GM19438 (cell line): ENCODE data around the gene MTARC2.
A peak's percentile ranks its signal among the peaks of the same experiment; 100 is the strongest.

ENCODE experiments used
- ATAC-seq: cut with Tn5 transposase; IDR thresholded peaks from one replicate; pipeline ENCODE4 v1.9.1; 2021; ENCODE audit warnings: low read depth; ENCODE audit not compliant: unreplicated experiment

MTARC2 gene

DNA sequence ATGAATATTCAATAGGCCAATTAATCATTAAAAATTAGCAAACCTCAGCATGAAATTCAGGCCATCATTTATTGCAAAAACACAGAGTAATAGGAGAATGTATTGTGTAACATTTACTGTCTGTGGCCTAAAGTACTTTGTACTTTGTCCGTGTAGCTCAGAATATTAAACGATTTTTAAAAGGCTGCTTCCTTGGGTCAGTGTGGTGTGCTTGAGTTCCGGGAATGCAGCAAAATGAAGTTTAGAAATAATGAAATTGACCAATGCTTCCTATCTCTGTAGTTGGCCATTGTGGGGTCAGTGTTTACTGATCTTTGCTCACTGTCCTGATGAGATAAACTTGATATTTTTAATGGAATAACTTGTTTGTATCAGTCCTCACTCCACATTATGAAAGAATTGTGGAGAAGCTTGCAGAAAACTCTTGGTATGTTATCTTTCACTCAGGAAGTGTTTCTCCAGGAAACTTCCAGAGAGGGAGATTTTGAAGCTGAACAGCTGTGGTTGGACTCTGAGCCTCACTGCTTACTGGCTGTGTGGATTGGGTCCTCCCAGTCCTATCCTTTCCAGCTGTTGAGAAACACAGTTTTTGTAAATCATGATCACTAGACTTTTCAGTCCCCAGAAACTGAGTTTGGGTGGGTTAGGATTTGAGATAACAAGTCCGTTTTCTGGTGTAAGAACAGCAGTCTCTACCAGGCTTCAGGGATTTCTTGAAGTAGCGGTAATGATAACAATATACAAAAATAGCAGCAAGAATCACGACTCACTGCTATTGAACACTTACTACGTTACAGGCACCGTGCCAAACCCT lies 19.4 kb downstream of the MTARC2 start:
- no peak for ATAC-seq

GRCh38 chr1:220768126-220768601 lies 20.0 kb downstream of the MTARC2 start:
- ATAC-seq: no peak

- ATAC-seq: no peak
Measured at GRCh38 chr1:220769205-220769604, 21.1 kb downstream of the MTARC2 start.

- peak; percentile 68 for ATAC-seq
Measured at GRCh38 chr1:220770245-220770913, 22.3 kb downstream of the MTARC2 start.

GRCh38 chr1:220772846-220773245 lies 24.7 kb downstream of the MTARC2 start:
- ATAC-seq: no peak

DNA sequence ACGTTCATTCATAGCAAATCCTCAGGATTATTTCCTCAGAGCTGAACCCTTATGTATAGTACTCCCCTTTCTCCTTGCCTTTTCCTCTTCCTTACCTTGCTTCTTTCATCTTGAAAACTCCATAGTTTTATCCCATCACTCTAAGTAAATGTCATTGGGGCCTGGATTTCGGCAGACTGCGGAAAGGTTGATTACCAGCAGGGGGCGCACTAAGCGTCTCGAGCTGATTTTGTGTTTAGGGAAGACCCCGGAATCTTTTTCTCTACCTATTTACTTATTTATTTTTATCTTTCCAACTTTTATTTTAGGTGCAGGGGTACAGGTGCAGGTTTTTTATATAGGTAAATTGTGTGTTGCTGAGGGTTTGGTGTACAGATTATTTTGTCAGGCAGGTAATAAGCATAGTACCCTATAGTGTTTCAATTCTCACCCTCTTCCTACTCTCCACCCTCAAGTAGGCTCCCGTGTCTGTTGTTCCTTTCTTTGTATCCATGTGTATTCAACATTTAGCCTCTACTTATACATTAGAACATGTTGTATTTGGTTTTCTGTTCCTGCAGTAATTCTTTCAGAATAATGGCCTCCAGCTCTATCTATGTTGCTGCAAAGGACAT lies 27.2 kb downstream of the MTARC2 start:
- no peak for ATAC-seq

DNA sequence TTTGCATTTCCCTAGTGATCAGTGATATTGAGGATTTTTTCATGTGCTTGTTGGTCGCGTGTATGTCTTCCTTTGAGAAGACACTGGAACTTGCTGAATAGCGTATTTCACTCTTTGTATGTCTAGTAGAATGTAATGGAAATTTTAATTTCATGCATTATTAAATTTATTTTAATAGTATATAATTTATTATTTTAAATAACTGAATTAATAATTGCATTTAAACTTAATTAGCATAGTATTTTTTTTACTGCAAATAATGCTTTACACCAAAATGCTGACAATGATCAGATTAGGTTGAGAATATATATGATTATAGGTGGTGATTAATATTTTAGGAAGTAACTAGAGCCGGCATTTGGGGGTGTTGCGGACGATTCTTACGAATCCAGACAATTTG lies 28.1 kb downstream of the MTARC2 start:
- ATAC-seq: no peak

DNA sequence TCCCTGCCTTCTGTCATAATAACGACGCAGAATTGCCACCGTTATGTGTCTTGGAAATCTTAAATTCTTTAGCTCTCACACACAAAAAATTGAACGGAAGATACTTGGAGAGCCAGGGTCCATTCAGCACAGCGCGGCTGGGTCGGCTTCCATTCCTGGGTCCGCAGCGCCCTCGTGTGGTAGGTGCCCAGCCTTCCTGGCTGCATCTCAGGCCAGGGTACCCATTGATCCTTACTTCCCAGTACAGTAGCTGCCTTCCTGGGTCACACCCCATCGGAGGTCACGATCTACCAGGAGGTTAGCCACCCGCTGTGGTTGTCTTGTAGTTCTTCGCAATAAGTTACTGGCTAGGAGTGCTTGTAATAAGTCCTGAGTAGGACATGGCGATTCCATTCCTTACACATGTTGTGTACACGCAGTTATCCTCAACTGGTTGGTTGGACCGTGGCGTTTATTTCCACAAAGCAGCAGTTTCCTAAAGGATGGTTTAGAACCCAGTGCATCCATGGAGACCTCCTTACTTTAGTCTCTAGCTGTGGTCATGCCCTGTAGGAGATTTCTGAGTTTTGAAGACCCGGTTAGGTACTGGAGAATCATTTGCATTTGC lies 28.7 kb downstream of the MTARC2 start:
- peak; percentile 70 for ATAC-seq

GRCh38 chr1:220783453-220783852 lies 35.3 kb downstream of the MTARC2 start:
- ATAC-seq: no peak

GRCh38 chr1:220784751-220785150 lies 36.6 kb downstream of the MTARC2 start:
- ATAC-seq: no peak

DNA sequence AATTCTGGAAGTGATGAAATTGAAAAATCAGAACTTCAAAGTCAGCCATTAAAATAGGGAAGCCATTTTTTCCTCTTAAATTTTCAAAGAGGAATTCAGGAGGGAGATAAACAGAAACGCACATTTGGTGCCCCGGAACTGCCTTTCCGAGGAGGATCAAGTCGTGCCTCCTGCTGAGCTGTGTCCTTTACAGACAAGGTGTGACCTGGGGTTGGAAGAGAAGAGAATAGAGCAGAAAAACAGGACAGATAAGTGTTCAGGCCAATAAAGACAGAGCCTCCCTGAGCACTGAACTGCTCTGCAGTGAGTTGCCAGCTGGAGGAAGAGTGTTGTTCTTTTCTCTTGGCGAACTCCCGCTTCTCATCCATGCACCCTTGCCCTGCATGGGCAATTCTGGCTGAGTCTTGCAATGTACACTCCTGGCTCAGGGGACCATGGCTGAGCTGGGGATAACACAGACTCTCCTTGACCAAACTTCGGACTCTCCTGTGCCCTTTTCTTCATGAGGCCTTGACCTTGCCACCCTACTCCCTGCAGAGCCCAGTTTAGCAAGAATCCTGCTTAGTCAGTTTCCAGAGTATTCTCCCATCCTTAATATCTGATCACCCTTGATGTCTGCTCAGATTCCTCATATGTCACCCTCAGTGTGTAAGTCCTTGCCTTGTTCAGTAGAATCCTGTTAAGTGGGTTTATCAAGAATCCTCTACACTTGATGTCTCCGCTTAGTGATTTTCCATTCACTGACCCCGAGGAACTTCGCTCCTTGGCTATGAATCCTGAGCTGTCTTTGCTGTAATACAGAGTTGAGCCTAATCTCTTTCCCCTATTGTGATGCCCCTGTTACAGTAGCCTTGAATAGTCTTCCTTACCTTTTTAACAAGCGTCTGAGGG lies 37.3 kb downstream of the MTARC2 start:
- no peak for ATAC-seq

GRCh38 chr1:220786057-220786336 lies 37.9 kb downstream of the MTARC2 start:
- peak; percentile 27 for ATAC-seq

- ATAC-seq: peak; percentile 81
Measured at GRCh38 chr1:220786337-220787068, 38.4 kb downstream of the MTARC2 start, which contains the start of gene MTARC1. Gene MTARC1 (plus strand): TSS chr1:220786913. CDS start chr1:220786945, 32 bp downstream.

- ATAC-seq: peak; percentile 51
Measured at GRCh38 chr1:220787069-220787619, 39.0 kb downstream of the MTARC2 start.

DNA sequence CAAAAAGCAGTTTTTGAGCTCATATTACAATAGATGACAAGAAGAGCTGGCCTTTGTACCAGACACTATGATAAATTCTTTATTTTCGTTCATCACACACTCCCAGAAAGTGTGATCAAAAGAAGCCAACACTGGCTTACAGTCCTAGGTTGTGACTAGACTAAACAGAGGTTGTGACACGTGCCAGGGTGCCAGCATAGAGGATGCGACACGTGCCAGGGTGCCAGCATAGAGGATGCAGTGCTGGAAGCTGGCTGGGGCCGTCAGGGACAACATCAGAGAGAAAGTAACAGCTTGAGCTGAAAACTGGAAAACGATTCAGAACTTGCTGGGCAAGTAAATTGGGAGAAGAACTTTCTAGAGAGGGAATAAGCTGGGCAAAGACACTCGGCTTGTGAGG lies 40.8 kb downstream of the MTARC2 start:
- no peak for ATAC-seq

- ATAC-seq: no peak
Measured at GRCh38 chr1:220789532-220790147, 41.5 kb downstream of the MTARC2 start.

- no peak for ATAC-seq
Measured at GRCh38 chr1:220791285-220791684, 43.2 kb downstream of the MTARC2 start.

DNA sequence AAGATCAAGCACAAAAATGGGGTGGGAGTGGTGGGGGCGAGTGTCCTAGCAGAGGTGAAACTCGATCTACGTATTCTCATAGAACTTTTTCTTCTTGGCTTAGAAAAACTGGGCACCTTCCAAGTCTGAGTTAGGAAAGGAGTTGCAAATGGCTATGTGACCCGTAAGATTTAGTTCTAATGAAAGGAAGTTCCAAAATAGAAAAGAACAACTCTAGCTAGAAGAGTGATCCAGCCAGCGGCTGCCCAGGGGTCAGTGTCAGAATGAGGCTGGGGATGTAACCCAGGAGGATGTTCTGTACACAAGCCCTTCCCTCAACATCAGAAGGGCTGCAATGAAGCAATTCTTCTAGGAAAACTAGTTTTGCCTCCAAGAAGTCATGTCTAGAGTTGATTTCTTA lies 43.8 kb downstream of the MTARC2 start:
- no peak for ATAC-seq

DNA sequence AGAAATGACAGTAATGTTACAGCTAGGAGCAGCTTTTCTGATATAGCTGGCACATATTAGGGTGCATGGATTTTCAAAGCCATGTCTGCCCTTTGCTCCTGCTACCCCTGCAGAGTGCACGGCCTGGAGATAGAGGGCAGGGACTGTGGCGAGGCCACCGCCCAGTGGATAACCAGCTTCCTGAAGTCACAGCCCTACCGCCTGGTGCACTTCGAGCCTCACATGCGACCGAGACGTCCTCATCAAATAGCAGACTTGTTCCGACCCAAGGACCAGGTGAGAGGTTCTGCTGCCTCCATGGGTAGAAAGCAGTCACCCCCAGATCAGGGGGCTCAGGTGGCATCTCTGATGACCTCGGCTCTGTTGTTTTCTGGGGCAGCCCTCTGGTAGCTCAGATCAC lies 48.4 kb downstream of the MTARC2 start:
- ATAC-seq: no peak
